Epithelial cell of prostate (primary cell): ENCODE results near the gene LIPE.

Source experiments
- DNase-seq: peaks from one replicate; pipeline ENCODE4 v3.0.0-alpha.2; 2011; ENCODE audit warnings: low read depth, low spot score
- H3K27ac ChIP-seq: fragments of 450-650 bp; 2 replicates; pipeline ENCODE4 v1.5.1; 2017; ENCODE audit warnings: mild to moderate bottlenecking

LIPE gene

DNA sequence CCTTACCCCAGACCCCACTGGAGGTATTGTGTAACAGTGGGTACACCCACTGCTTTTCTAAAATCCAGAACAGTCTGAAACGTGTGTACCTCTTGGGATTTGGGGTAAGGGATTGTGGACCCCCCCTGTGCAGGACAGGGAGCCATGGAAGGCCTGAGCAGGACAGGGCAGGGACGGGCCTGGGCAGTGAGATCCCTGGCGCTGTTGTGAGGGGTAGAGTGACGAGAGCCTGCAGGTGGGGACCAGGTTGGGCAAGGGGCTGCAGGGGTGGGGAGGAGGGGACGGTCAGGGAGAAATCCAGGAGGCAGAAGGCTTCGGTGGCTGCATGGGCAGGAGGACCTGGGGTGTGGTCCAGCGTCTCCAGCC is 65.7 kb downstream of the LIPE start:
- DNase-seq: no peak
- no peak overlapping the region for H3K27ac ChIP-seq

DNA sequence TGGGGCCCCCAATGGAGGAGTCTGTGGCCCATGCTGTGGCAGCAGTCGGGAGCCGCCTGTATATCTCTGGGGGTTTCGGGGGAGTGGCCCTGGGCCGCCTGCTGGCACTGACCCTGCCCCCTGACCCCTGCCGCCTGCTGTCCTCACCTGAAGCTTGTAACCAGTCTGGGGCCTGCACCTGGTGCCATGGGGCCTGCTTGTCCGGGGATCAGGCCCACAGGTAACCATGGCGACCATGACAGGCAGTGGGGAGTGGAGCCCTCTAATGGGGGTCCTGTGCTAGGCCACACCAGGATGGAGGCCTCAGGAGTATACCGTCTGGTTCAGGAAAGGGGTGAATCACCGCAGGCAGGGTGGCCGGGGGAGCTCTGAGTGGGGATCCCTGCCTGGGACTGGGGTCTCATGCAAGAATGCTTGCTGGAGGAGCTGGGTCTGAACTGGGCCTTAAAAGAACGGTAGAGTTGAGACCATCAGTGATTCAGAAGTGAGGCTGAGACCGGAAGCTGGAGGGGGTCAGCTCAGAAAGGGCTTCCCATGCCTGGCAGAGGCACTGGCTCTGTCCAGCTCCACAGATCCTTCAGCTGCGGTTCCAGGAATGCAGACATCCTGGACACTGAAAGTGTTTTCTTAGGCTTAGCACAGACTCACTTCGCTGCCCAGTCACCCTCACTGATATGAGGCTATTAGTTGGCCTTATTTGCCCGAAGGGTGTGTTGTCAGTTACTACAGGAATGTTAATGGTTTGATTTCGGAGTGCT is 66.2 kb downstream of the LIPE start:
- no peak for DNase-seq
- no peak overlapping the region for H3K27ac ChIP-seq

DNA sequence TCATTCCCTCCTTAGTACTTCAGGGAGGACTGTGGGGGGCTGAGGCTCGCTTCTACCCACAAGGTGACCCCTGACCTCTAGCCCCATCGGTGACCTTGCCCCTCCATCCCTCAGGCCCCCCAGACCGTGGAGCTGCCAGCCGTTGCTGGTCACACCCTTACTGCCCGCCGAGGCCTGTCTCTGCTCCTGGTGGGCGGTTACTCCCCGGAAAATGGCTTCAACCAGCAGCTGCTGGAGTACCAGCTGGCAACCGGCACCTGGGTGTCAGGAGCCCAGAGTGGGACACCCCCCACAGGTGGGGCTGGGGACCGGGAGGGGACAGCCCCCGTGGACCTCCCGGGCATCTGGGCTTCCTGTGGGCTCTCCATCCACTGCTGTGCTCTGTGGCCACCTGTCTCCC is 69.9 kb downstream of the LIPE start:
- H3K27ac ChIP-seq: no peak overlapping the region
- DNase-seq: no peak

DNA sequence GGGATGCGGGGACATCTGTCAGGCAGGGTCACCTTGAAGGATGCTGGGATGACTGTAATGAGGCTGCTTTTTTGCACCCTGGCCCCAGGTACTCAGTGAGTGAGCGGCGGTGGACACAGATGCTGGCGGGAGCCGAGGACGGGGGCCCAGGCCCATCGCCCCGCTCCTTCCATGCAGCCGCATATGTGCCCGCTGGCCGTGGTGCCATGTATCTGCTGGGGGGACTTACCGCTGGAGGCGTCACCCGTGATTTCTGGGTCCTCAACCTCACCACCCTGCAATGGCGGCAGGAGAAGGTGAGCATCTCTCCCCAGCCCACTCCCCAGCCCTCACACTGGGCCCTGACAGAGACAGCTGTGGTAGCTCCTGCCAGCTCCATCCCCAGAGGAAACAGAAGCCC is 70.5 kb downstream of the LIPE start:
- no peak for DNase-seq
- no peak overlapping the region for H3K27ac ChIP-seq

DNA sequence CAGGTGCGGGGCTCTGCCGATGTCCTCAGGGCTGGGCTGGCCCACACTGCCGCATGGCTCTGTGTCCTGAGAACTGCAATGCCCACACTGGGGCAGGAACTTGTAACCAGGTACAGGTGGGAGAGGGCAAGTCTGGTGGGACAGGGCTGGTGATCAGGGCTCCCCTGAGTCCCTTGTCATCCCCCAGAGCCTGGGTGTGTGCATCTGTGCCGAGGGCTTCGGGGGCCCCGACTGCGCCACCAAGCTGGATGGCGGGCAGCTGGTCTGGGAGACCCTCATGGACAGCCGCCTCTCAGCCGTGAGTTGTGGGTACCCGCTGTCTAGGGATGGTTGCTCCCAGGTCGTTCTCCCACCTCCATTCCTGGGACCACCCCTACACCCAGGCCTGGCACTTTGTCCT is 71.3 kb downstream of the LIPE start:
- no peak overlapping the region for H3K27ac ChIP-seq
- no peak for DNase-seq

DNA sequence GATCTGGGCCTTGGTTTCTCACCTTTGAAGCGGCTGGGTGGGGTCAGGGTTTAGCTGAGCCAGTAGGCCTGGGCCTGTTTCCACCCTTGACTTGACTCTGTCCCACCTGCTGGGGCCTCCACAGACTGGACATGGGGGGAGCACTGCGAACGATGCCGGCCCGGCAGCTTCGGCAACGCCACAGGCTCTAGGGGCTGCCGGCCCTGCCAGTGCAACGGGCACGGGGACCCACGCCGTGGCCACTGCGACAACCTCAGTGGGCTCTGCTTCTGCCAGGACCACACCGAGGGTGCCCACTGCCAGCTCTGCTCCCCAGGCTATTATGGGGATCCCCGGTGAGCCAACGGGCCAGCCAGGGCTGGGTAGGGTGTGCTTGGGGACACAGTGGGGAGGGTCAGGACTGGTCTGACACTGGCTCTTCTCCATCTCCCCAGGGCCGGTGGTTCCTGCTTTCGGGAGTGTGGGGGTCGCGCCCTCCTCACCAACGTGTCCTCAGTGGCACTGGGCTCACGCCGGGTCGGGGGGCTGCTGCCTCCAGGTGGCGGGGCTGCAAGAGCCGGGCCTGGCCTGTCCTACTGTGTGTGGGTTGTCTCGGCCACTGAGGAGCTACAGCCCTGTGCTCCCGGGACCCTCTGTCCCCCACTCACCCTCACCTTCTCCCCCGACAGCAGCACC is 73.7 kb downstream of the LIPE start:
- DNase-seq: no peak
- no peak overlapping the region for H3K27ac ChIP-seq

DNA sequence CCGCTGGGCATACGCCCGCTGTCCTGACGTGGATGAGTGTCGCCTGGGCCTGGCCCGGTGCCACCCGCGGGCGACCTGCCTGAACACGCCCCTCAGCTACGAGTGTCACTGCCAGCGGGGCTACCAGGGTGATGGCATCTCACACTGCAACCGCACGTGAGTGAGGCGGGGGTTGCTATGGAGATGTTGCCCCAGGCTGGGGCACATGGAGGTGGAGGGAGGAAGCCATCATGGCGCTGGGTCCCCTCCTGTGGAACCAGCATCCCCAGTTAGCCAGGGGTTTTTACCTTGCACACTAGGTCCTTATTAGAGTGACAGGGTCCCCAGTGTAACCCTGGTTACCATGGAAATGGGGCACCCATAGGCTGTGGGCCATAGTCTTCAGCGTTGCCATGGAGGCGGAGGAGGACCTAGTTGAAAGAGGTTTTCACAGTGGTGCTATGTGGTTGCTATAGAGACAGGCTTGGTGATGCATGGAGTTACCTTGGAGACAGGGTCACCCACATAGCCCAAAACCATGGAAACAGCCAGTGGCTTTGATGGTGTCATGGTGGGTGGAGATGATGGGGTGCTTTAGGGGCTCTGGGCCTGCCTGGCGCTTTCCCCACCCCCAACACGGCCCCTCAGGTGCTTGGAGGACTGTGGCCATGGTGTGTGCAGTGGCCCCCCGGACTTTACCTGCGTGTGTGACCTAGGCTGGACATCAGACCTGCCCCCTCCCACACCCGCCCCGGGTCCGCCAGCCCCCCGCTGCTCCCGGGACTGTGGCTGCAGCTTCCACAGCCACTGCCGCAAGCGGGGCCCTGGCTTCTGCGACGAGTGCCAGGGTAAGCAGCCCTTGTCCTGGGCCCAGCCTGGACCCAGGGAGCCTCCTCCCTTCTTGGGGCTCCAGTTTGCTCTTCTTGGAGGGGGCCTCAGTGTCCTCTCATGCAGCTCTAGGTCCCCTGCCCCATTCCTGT is 74.6 kb downstream of the LIPE start:
- no peak for DNase-seq
- no peak overlapping the region for H3K27ac ChIP-seq
